ENCODE measurements around the gene ABCB11. TPM values are rescaled to one million over a fixed set of nuclear protein-coding genes. Genes with fewer than 3 reads are reported as not detected.
A peak's percentile ranks its signal among the peaks of the same experiment; 100 is the strongest.

The ABCB11 gene
- total and polyA plus RNA-seq, 2 donors (not counting 3 experiments of a cell fraction or from before 2014, with no cell fraction given): 0.22 to 0.44 TPM

- CTCF ChIA-PET: interaction anchor here (0.8 to 4.5 kb wide), 9 partner anchors 28 to 259 kb away, joined by 3 to 41 read pairs (median 5); no protein-coding TSS in a partner anchor
- POLR2A ChIA-PET: no interaction called here
- Histone ChIP-seq H4K20me1 (replicated peaks; ENCODE audit: control insufficient read depth, extremely low read depth, insufficient read depth, low read length) (no peaks in the 10 kb centered on the region), H3K27me3 (ENCODE audit: control insufficient read depth in 2 of 2, insufficient read depth in 2 of 2, low read length in 2 of 2) (no peaks in the 10 kb centered on the region), H2AFZ (ENCODE audit: low read depth, low read length) (no peak overlapping the region), H3K79me2 (ENCODE audit: control insufficient read depth, insufficient read depth, low read length) (no peaks in the 10 kb centered on the region), H3K4me1 (ENCODE audit: control insufficient read depth, extremely low read depth, insufficient read depth, low read length) (peaks cover 5% of the 10 kb centered on the region), H3K9me3 (replicated peaks; ENCODE audit: control insufficient read depth, insufficient read depth, low read length) (no peaks in the 10 kb centered on the region), H3K4me3 (replicated peaks in 1 of 3; ENCODE audit: insufficient read depth in 1 of 3, low read depth in 1 of 3, low read length in 3 of 3) (no peak overlapping the region), H3K9ac (replicated peaks; ENCODE audit: extremely low read depth, insufficient read depth, low read length) (no peak overlapping the region), H3K36me3 (ENCODE audit: control insufficient read depth in 2 of 2, extremely low read depth in 1 of 2, insufficient read depth in 2 of 2, low read length in 2 of 2) (no peaks in the 10 kb centered on the region), H3K4me2 (ENCODE audit: insufficient read depth, low read length) (no peak overlapping the region), H3K9me1 (replicated peaks; ENCODE audit: control insufficient read depth, extremely low read depth, insufficient read depth, low read length) (no peaks in the 10 kb centered on the region), H3K27ac (ENCODE audit: insufficient read depth, low read depth, low read length) (no peak overlapping the region)
- intact Hi-C loops (cut with micrococcal nuclease) (no loop called here), dilution Hi-C loops (cut with MboI; ENCODE audit: extremely low pct_ligation_motif_present, low sequenced_read_pairs) (no loop called here)
- BruUV-seq (replicated peaks): no TSS peak
- DNase-seq (ENCODE audit: low read depth, low spot score): peak; percentile 16
- TF ChIP-seq MYC (IDR thresholded peaks at IDR 0.05; ENCODE audit: low read depth, low read length) (no peak), FOS (IDR thresholded peaks at IDR 0.05; ENCODE audit: borderline replicate concordance, insufficient read depth, low read length) (peak; percentile 22)
- FAIRE-seq: no peak
Measured at GRCh38 chr2:168962636-168963035, 68.5 kb downstream of the ABCB11 start.

- Histone ChIP-seq H4K20me1 (replicated peaks; ENCODE audit: control insufficient read depth, extremely low read depth, insufficient read depth, low read length) (no peaks in the 10 kb centered on the region), H3K27ac (ENCODE audit: insufficient read depth, low read depth, low read length) (no peak overlapping the region), H3K27me3 (ENCODE audit: control insufficient read depth in 2 of 2, insufficient read depth in 2 of 2, low read length in 2 of 2) (no peaks in the 10 kb centered on the region), H3K4me3 (replicated peaks in 1 of 3; ENCODE audit: insufficient read depth in 1 of 3, low read depth in 1 of 3, low read length in 3 of 3) (no peak overlapping the region), H3K36me3 (ENCODE audit: control insufficient read depth in 2 of 2, extremely low read depth in 1 of 2, insufficient read depth in 2 of 2, low read length in 2 of 2) (no peaks in the 10 kb centered on the region), H3K4me1 (ENCODE audit: control insufficient read depth, extremely low read depth, insufficient read depth, low read length) (peaks cover 5% of the 10 kb centered on the region), H3K4me2 (ENCODE audit: insufficient read depth, low read length) (no peak overlapping the region), H3K79me2 (ENCODE audit: control insufficient read depth, insufficient read depth, low read length) (no peaks in the 10 kb centered on the region), H3K9me3 (replicated peaks; ENCODE audit: control insufficient read depth, insufficient read depth, low read length) (no peaks in the 10 kb centered on the region), H2AFZ (ENCODE audit: low read depth, low read length) (peak overlapping the region; percentile 83), H3K9ac (replicated peaks; ENCODE audit: extremely low read depth, insufficient read depth, low read length) (peak overlapping the region; percentile 26), H3K9me1 (replicated peaks; ENCODE audit: control insufficient read depth, extremely low read depth, insufficient read depth, low read length) (no peaks in the 10 kb centered on the region)
- TF ChIP-seq, protein P1, sequence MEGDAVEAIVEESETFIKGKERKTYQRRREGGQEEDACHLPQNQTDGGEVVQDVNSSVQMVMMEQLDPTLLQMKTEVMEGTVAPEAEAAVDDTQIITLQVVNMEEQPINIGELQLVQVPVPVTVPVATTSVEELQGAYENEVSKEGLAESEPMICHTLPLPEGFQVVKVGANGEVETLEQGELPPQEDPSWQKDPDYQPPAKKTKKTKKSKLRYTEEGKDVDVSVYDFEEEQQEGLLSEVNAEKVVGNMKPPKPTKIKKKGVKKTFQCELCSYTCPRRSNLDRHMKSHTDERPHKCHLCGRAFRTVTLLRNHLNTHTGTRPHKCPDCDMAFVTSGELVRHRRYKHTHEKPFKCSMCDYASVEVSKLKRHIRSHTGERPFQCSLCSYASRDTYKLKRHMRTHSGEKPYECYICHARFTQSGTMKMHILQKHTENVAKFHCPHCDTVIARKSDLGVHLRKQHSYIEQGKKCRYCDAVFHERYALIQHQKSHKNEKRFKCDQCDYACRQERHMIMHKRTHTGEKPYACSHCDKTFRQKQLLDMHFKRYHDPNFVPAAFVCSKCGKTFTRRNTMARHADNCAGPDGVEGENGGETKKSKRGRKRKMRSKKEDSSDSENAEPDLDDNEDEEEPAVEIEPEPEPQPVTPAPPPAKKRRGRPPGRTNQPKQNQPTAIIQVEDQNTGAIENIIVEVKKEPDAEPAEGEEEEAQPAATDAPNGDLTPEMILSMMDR (IDR thresholded peaks at IDR 0.05; ENCODE audit: extremely low read depth in 1 of 2, insufficient read depth in 1 of 2, low read depth in 1 of 2, low read length in 2 of 2): peak; percentile 63 to 68
- no peak for TF ChIP-seq JUN (IDR thresholded peaks at IDR 0.05; ENCODE audit: borderline replicate concordance, insufficient read depth, insufficient read length, low read depth)
- ChIA-PET CTCF (interaction anchor here (1.1 to 4.5 kb wide), 8 partner anchors 148 to 261 kb away, joined by 3 to 41 read pairs (median 14); no protein-coding TSS in a partner anchor), POLR2A (no interaction called here)
- FAIRE-seq (peak; percentile 91), DNase-seq (ENCODE audit: low read depth, low spot score) (peak; percentile 89)
- dilution Hi-C loops (cut with MboI; ENCODE audit: extremely low pct_ligation_motif_present, low sequenced_read_pairs) (no loop called here), intact Hi-C loops (cut with micrococcal nuclease) (loop anchor here (1.0 to 2.0 kb wide), 6 partner anchors 32 to 261 kb away; no protein-coding TSS in a partner anchor)
- BruUV-seq (replicated peaks): no TSS peak
Measured at GRCh38 chr2:168961450-168962229, 69.5 kb downstream of the ABCB11 start.

All from endothelial cell of umbilical vein (primary cell).